Sigmoid colon (tissue), 7 donors: ENCODE results near the gene C1orf105. TPM values are rescaled to one million over a fixed set of nuclear protein-coding genes. Genes with fewer than 3 reads are reported as not detected.

Experiments
- DNase-seq: peaks from one replicate; pipeline ENCODE4 v3.0.0-alpha.2; 2019
- H3K27ac ChIP-seq, 4 donors: fragments of 200-600 bp; sonication (generic); one replicate each; pipeline ENCODE4 v1.5.1; 2016 to 2019; ENCODE audit warnings: mild to moderate bottlenecking in 1 of 4
- H3K27me3 ChIP-seq, 3 donors: fragments of 200-600 bp; sonication (generic); one replicate each; pipeline ENCODE4 v1.5.1; 2019; ENCODE audit warnings: mild to moderate bottlenecking in 1 of 3
- H3K36me3 ChIP-seq, 4 donors: fragments of 200-600 bp; sonication (generic); one replicate each; pipeline ENCODE4 v1.5.1; 2016 to 2019
- H3K4me1 ChIP-seq, 4 donors: fragments of 200-600 bp; sonication (generic); one replicate each; pipeline ENCODE4 v1.5.1; 2017 to 2019
- H3K4me3 ChIP-seq, 4 donors: fragments of 200-600 bp; sonication (generic); one replicate each; pipeline ENCODE4 v1.5.1; 2017 to 2019; ENCODE audit warnings: mild to moderate bottlenecking in 2 of 4, moderate library complexity in 1 of 4
- H3K9me3 ChIP-seq, 4 donors: fragments of 200-600 bp in 3 of 4; sonication (generic) in 3 of 4; one replicate each; pipeline versions ENCODE4 v1.5.1 to v1.6.1; 2013 to 2019
- CTCF ChIP-seq, 4 experiments: fragments of 450-650 bp in 3 of 4; fragments of 200-600 bp in 1 of 4; IDR thresholded peaks; one replicate each; pipeline ENCODE4 v1.5.1; 2016 to 2019; ENCODE audit warnings: antibody characterized with exemption in 4 of 4, mild to moderate bottlenecking in 3 of 4, moderate library complexity in 2 of 4
- EP300 ChIP-seq, 4 donors: sonication (generic); formaldehyde crosslinking; IDR thresholded peaks; one replicate each; pipeline ENCODE4 v1.6.1; 2017; ENCODE audit warnings: antibody characterized with exemption in 4 of 4
- POLR2A ChIP-seq, 2 donors: fragments of 450-650 bp; IDR thresholded peaks; one replicate each; pipeline ENCODE4 v1.6.1; 2016; ENCODE audit warnings: antibody characterized with exemption in 2 of 2, mild to moderate bottlenecking in 2 of 2, moderate library complexity in 2 of 2
- POLR2AphosphoS5 ChIP-seq, 4 donors: sonication (generic); formaldehyde crosslinking; IDR thresholded peaks; one replicate each; pipeline ENCODE4 v1.6.1; 2017; ENCODE audit warnings: antibody characterized with exemption in 4 of 4
- WGBS, 2 donors: extraction: QIAGEN DNeasy Blood & Tissue Kit; methylation state at CpG; one replicate each; pipeline ENCODE4 v1.1.7; 2013; 5-methylcytosine and 5-hydroxymethylcytosine counted together
- intact Hi-C: fragments of 100-400 bp; cut with DNase I; formaldehyde crosslinking; loops from one replicate; pipeline ENCODE4 v1.15.1; 2023
- polyA plus RNA-seq, 3 donors: library from polyadenylated mRNA; stranded (reverse); fragments of 200-250 nt; gene quantifications; one replicate each; pipeline ENCODE4 v1.2.3, GENCODE V29; 2013
- total RNA-seq, 4 donors: library from RNA; depleted of rRNA; stranded (reverse); fragments of >200 nt; gene quantifications; one replicate each; pipeline ENCODE4 v1.1.0, GENCODE V29; 2016
- donor health status: healthy with polysubstance abuse.
- donor health status: Bipolar disorder and iron deficiency.
- donor health status: healthy.

The C1orf105 gene
- total and polyA plus RNA-seq, 7 donors: not detected

DNA sequence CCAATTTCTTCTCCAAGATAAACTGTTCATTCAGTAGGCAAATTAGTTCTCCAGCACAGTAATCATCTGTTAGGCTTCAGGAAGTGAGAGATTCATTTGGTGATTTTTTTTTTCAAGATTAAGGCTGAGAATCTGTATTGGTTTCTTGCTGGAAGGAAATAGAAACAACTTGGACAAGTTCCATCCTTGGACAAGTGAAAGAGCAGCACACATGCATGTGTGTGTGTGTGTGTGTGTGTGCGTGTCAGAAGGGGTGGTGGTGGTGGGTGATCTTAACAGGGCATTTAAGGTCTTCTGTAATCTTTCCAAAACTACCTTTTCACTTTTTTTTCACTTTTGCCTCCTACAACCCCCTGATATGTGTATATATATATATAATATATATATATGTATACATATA is 96.6 kb downstream of the C1orf105 start:
- Histone ChIP-seq H3K4me1 (no peaks in the 10 kb centered on the region), H3K4me3 (no peak overlapping the region), H3K9me3 (peaks cover 0 to 3% (median 0%) of the 10 kb centered on the region in 4 donors), H3K36me3 (no peaks in the 10 kb centered on the region), H3K27ac (no peak overlapping the region), H3K27me3 (no peaks in the 10 kb centered on the region)
- intact Hi-C loops: no loop called here
- DNase-seq: no peak
- 89 to 98% methylated on average over 1 of the region's 1 CpG for WGBS, 2 donors
- TF ChIP-seq CTCF (IDR thresholded peaks at IDR 0.05) (no peak), POLR2A (IDR thresholded peaks at IDR 0.05) (no peak), EP300 (IDR thresholded peaks at IDR 0.05) (no peak), POLR2AphosphoS5 (IDR thresholded peaks at IDR 0.05) (no peak)

DNA sequence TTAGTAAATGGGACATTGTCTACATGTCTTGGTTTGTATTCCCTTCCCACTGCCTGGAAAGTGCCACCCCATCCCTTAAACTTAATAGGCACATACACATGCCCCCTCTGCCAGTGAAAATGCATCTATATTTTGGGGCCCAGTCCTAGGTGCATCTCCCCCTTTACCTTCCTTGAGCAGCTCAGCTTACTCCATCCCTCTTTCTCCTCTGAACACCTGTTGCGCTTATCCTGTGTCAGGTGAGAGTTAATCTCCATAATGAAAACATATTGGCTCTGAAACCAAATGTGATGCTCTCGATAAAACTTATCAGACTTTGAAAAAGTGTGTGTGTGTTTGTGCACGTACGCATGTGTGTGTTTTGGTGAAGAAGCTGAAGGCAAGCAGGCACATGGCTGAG is 97.1 kb downstream of the C1orf105 start:
- Histone ChIP-seq H3K4me1 (no peaks in the 10 kb centered on the region), H3K36me3 (no peaks in the 10 kb centered on the region), H3K27me3 (no peaks in the 10 kb centered on the region), H3K9me3 (peaks cover 0 to 3% (median 0%) of the 10 kb centered on the region in 4 donors), H3K27ac (no peak overlapping the region), H3K4me3 (no peak overlapping the region)
- WGBS, 2 donors: 95% methylated on average over 4 of the region's 4 CpGs
- intact Hi-C loops: no loop called here
- TF ChIP-seq EP300 (IDR thresholded peaks at IDR 0.05): no peak
- TF ChIP-seq CTCF (IDR thresholded peaks at IDR 0.05): no peak
- no peak for TF ChIP-seq POLR2A (IDR thresholded peaks at IDR 0.05)
- no peak for TF ChIP-seq POLR2AphosphoS5 (IDR thresholded peaks at IDR 0.05)
- no peak for DNase-seq

Other genes starting within 250 kb of the C1orf105 start
- 10 to 100 TPM; 20.8 to 37.4 (median 29.7) TPM for gene PIGC, start 23.4 kb downstream of the C1orf105 start, total RNA-seq
- 10 to 100 TPM; 15.3 to 22.3 (median 19.2) TPM for gene PIGC, start 23.4 kb downstream of the C1orf105 start, polyA plus RNA-seq
- 10 to 100 TPM; 27.4 to 36.6 (median 33.4) TPM for gene SUCO, start 112.5 kb downstream of the C1orf105 start, total RNA-seq
- 1 to 10 TPM; 1.8 to 9.9 (median 2.1) TPM for gene SUCO, start 112.5 kb downstream of the C1orf105 start, polyA plus RNA-seq
- gene FASLG, start 238.4 kb downstream of the C1orf105 start, total RNA-seq: not detected
- gene FASLG, start 238.4 kb downstream of the C1orf105 start, polyA plus RNA-seq: under 1 TPM in 1 of 3 donors, not detected in 2; 0.31 TPM